Glutamatergic neuron (in vitro differentiated cells): ENCODE data around the gene TEX264. TPM values are rescaled to one million over a fixed set of nuclear protein-coding genes. Genes with fewer than 3 reads are reported as not detected.
"Not testable (repeated sequence)": the region's sequence is repeated elsewhere in the genome, so short reads cannot be mapped to it uniquely, and the experiment has no call there.

Experiments
- DNase-seq: peaks from one replicate; pipeline ENCODE4 v3.0.0; 2022
- H3K27ac Mint-ChIP-seq: one replicate; pipeline ENCODE4 v1.8.0; 2020; ENCODE audit warnings: mild to moderate bottlenecking, mixed read lengths, inconsistent platforms; ENCODE audit not compliant: unreplicated experiment
- H3K27me3 Mint-ChIP-seq: one replicate; pipeline ENCODE4 v1.8.0; 2020; ENCODE audit warnings: mild to moderate bottlenecking, moderate library complexity, mixed read lengths, inconsistent platforms; ENCODE audit not compliant: unreplicated experiment
- H3K36me3 Mint-ChIP-seq: one replicate; pipeline ENCODE4 v1.8.0; 2020; ENCODE audit warnings: mild to moderate bottlenecking, mixed read lengths, inconsistent platforms; ENCODE audit not compliant: unreplicated experiment
- H3K4me1 Mint-ChIP-seq: one replicate; pipeline ENCODE4 v1.8.0; 2020; ENCODE audit warnings: mild to moderate bottlenecking, low read depth, mixed read lengths, inconsistent platforms; ENCODE audit not compliant: unreplicated experiment
- H3K4me3 Mint-ChIP-seq: one replicate; pipeline ENCODE4 v1.8.0; 2020; ENCODE audit warnings: mild to moderate bottlenecking, mixed read lengths, inconsistent platforms; ENCODE audit not compliant: unreplicated experiment
- H3K9me3 Mint-ChIP-seq: one replicate; pipeline ENCODE4 v1.8.0; 2020; ENCODE audit warnings: mild to moderate bottlenecking, moderate library complexity, mixed read lengths, inconsistent platforms; ENCODE audit not compliant: unreplicated experiment
- CTCF ChIP-seq: fragments of 200-600 bp; sonication (generic); IDR thresholded peaks from one replicate; pipeline ENCODE4 v1.5.0; 2021; ENCODE audit not compliant: partially characterized antibody, unreplicated experiment
- total RNA-seq: library from RNA; stranded (reverse); fragmentation: NEBNext Ultra II Directional; extraction: Animal tissue kit (Norgen Biotek cat#: 25700); gene quantifications from one replicate; pipeline ENCODE4 v1.2.1, GENCODE V29; 2021; ENCODE audit not compliant: unreplicated experiment

The TEX264 gene
- total RNA-seq, 1 donor from 2014 or later = 13.2 TPM

GRCh38 chr3:51735039-51735438 lies 64.0 kb downstream of the TEX264 start:
- Mint-ChIP-seq H3K27me3 (no peaks in the 10 kb centered on the region), H3K4me3 (no peak overlapping the region), H3K27ac (no peak overlapping the region), H3K9me3 (peaks cover 1% of the 10 kb centered on the region), H3K36me3 (peaks cover 4% of the 10 kb centered on the region), H3K4me1 (peaks cover 6% of the 10 kb centered on the region)
- TF ChIP-seq CTCF = no peak
- DNase-seq = no peak

- Mint-ChIP-seq H3K27me3 (no peaks in the 10 kb centered on the region), H3K4me1 (peaks cover 6% of the 10 kb centered on the region), H3K9me3 (peaks cover 1% of the 10 kb centered on the region), H3K4me3 (no peak overlapping the region), H3K36me3 (peaks cover 10% of the 10 kb centered on the region), H3K27ac (no peak overlapping the region)
- DNase-seq = no peak
- TF ChIP-seq CTCF = no peak
Observed at GRCh38 chr3:51735950-51736349, 64.9 kb downstream of the TEX264 start.

- Mint-ChIP-seq H3K9me3 (peaks cover 3% of the 10 kb centered on the region), H3K4me3 (no peak overlapping the region), H3K27me3 (no peaks in the 10 kb centered on the region), H3K4me1 (peaks cover 8% of the 10 kb centered on the region), H3K27ac (no peak overlapping the region), H3K36me3 (peaks cover 16% of the 10 kb centered on the region)
- TF ChIP-seq CTCF = no peak
- DNase-seq = no peak
Observed at GRCh38 chr3:51739110-51739509, 68.1 kb downstream of the TEX264 start.

- not testable (repeated sequence) for H3K4me3 Mint-ChIP-seq
Observed at GRCh38 chr3:51742320-51742719, 71.3 kb downstream of the TEX264 start.

GRCh38 chr3:51742978-51743377 lies 71.9 kb downstream of the TEX264 start:
- DNase-seq, H3K9me3 Mint-ChIP-seq, H3K4me1 Mint-ChIP-seq, H3K4me3 Mint-ChIP-seq, H3K27me3 Mint-ChIP-seq, H3K27ac Mint-ChIP-seq: not testable (repeated sequence)
- H3K36me3 Mint-ChIP-seq = peaks cover 16% of the 10 kb centered on the region

More at GRCh38 chr3:51742320-51742719, 71.3 kb downstream of the TEX264 start:
- not testable (repeated sequence) for H3K9me3 Mint-ChIP-seq, H3K27me3 Mint-ChIP-seq, H3K27ac Mint-ChIP-seq, DNase-seq, H3K4me1 Mint-ChIP-seq
- peaks cover 16% of the 10 kb centered on the region for H3K36me3 Mint-ChIP-seq

GRCh38 chr3:51747840-51748239 lies 76.8 kb downstream of the TEX264 start:
- H3K4me3 Mint-ChIP-seq = no peak overlapping the region
- no peak for DNase-seq
- no peaks in the 10 kb centered on the region for H3K4me1 Mint-ChIP-seq
- H3K36me3 Mint-ChIP-seq = no peaks in the 10 kb centered on the region
- H3K27ac Mint-ChIP-seq = no peak overlapping the region
- H3K27me3 Mint-ChIP-seq = no peaks in the 10 kb centered on the region
- TF ChIP-seq CTCF = no peak
- H3K9me3 Mint-ChIP-seq = no peaks in the 10 kb centered on the region
